CD4-positive, alpha-beta T cell treated with Interleukin-6 at 100 ng/mL for 8 hours (primary cell): ENCODE measurements around the gene HDHD2.
"Not testable (repeated sequence)": the region's sequence is repeated elsewhere in the genome, so short reads cannot be mapped to it uniquely, and the experiment has no call there.

ENCODE experiments used
- DNase-seq: peaks from one replicate; pipeline ENCODE4 v3.0.0-alpha.2; 2020; ENCODE audit warnings: mixed read lengths, low spot score

Gene HDHD2, protein sequence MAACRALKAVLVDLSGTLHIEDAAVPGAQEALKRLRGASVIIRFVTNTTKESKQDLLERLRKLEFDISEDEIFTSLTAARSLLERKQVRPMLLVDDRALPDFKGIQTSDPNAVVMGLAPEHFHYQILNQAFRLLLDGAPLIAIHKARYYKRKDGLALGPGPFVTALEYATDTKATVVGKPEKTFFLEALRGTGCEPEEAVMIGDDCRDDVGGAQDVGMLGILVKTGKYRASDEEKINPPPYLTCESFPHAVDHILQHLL

GRCh38 chr18:47150029-47150823, at the start of gene HDHD2:
Gene HDHD2, minus strand, starts transcription at chr18:47150500. Its CDS starts 14,061 bp downstream, at chr18:47136439.
- DNase-seq = peak; percentile 69

DNA sequence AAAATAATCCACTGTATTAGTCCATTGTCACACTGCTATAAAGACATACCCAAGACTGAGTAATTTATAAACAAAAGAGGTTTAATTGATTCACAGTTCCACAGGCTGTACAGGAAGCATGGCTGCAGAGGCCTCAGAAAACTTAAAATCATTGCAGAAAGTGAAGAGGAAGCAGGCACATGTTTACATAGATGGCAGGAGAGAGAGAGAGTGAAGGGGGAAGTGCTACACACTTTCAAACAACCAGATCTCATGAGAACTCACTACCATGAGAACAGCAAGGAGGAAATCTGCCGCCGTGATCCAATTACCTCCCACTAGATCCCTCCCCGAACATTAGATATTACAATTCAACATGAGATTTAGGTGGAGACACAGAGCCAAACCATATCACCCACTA, 45.7 kb upstream of the HDHD2 start:
- DNase-seq = not testable (repeated sequence)

DNA sequence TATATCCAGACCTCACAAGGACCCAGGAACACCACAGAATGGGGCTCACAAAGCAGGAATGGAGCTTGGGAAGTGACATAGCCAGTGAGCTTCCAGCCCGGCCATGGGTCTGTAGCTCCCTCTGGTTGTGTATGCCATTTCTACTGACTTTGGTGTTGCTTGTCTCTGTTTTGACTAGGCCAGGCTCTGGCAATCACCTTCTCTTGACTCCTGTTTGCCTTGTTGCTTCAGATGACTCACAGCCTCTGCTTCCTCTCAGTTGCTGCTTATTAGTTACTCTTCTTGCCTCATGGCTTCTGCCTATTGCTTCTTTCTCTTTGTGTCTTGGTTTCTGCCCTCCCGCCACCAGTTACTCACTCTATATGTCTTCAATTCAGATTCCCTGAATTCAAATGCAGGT, 41.7 kb upstream of the HDHD2 start:
- no peak for DNase-seq

DNA sequence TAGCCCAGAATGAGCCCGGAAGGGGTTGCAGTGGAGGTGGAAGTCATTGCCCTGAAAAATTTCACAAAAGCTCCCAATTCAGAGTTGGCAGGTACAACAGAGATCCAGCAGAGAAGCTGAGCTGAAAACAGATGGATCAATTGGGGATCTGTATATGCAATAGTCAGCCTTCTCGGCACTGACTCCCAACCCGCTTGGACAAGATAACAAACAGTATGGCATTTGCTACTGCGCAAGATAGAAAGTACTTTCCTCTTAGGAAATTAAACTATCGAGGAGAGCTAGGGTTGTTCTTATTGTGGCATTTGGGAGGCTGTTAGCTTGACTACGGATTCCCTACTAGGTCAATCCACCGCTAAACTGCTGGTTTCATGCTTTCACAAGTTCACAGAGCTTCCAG, 37.4 kb upstream of the HDHD2 start:
- no peak for DNase-seq

GRCh38 chr18:47184419-47185050, 34.2 kb upstream of the HDHD2 start:
- no peak for DNase-seq

- DNase-seq = not testable (repeated sequence)
Observed at GRCh38 chr18:47182156-47182555, 31.9 kb upstream of the HDHD2 start.

GRCh38 chr18:47180765-47181164, 30.5 kb upstream of the HDHD2 start:
- DNase-seq = no peak

DNA sequence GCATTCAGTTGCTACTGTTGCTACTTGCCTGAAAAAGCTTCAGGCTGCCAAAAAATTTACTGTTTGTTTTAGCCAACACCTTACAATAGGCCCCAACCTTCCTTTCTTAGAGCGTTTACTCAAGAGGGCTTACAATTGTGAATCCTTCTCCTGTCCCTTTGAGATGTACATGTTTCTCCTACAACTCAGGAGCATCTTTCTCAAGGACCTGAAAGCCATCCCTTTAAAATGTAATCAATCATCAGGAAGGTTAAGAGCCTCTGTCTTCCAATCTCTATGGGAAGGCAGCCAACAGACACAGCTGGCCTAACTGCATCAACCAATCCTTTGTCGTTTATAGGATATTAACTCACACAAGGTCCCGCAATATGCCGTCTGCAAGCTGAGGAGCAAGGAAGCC, 29.2 kb upstream of the HDHD2 start:
- no peak for DNase-seq

- peak; percentile 83 for DNase-seq
Observed at GRCh38 chr18:47175898-47176575, 25.7 kb upstream of the HDHD2 start, which contains the start of gene IER3IP1. Gene IER3IP1, minus strand, starts transcription at chr18:47176364. Its CDS starts 87 bp downstream, at chr18:47176277.

DNA sequence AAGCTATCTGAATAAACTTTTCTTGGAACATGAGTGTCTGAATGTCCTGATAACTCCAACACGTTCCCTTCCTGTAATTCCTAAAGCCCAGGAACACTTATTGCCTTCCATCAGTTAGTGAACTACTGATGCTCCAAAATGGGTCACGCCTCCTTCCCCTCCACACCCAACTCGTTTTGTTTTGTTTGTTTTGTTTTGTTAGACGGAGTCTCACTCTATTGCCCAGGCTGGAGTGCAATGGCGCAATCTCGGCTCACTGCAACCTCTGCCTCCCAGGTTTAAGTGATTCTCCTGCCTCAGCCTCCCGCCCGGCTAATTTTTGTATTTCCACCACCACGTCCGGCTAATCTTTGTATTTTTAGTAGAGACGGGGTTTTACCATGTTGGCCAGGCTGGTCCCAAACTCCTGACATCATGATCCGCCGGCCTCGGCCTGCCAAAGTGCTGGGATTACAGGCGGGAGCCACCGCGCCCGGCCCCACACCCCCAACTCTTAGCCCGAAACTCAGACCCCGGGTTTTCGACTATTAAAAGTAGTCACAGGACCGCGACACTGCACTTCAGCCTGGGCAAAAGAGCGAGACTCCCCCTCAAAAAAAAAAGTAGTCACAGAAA, 25.1 kb upstream of the HDHD2 start:
- DNase-seq = no peak

DNA sequence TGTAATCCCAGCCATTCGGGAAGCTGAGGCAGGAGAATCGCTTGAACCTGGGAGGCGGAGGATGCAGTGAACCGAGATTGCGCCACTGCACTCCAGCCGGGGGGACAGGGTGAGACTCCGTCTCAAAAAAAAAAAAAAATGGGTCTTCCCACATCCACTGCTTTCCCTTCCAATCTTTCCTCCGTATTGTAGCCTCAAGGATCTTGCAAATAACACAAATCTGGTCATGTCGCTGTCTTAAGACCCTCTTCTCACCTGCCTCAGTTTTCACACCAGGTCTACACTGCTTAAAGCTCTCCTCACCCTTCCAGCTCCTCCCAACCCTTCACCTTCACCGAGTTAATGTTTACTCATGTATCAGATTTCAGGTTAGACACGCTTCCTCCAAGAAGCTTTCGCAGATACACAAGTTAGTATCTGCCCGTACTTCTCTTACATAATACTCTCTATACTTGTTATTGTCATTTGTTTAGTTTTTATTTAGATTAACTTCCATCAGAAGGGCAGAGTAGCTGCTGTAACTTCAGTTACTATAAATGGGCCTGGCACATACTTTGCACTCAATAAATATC, 24.3 kb upstream of the HDHD2 start:
- no peak for DNase-seq

GRCh38 chr18:47172476-47172875, 22.2 kb upstream of the HDHD2 start:
- no peak for DNase-seq

GRCh38 chr18:47168913-47169312, 18.6 kb upstream of the HDHD2 start:
- no peak for DNase-seq

DNA sequence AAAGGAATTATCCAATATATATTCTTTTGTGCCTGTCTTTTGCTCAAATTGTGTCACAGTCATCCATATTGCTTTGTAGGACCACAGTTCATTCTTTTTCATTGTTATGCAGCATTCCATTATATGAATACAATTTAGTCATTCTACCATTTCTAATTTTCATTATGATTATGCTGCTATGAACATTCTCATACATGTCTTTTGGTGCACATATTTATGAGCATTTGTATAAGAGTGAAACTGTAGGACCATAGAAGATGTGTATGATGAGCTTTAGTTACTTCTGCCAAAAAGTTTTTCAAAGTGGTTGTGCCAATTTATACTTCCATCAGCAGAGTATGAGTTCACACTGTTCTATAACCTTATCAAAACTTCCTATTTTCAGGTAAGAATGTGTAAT, 18.2 kb upstream of the HDHD2 start:
- DNase-seq = no peak

DNA sequence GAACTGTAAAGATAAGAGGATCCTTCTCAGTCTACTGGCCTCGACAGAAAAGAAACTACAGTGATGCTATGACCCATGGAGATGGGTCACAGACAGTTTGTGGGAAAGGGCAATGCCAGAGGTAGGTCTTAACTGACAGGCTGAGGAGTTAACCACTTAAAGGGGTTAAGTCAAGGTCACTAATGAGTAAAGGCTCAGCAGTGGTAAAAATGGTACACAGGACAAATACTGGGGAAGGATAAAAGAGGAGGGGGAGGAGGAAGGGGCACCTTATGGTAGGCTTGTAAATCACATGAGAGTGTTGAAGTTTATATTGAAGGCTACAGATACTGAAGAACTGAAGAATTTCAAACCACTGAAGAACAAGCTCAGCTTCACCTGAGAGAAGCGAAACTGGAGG, 16.0 kb upstream of the HDHD2 start:
- DNase-seq = no peak

- DNase-seq = no peak
Observed at GRCh38 chr18:47163241-47163640, 12.9 kb upstream of the HDHD2 start.

GRCh38 chr18:47160256-47160655, 10.0 kb upstream of the HDHD2 start:
- DNase-seq = no peak

DNA sequence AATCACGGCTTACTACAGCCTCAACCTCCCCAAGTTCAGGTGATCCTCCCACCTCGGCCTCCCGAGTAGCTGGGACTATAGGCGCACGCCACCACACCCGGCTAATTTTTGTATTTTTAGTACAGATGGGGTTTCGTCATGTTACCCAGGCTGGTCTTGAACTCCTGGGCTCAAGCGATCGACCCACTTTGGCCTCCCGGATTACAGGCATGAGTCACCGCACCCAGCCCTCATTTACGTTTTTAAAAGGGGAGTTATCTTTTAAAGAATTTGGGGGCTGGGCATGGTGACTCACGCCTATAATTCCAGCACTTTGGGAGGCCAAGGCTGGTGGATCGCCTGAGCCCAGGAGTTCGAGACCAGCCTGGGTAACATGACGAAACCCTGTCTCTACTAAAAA, 8.1 kb upstream of the HDHD2 start:
- DNase-seq = not testable (repeated sequence)

DNA sequence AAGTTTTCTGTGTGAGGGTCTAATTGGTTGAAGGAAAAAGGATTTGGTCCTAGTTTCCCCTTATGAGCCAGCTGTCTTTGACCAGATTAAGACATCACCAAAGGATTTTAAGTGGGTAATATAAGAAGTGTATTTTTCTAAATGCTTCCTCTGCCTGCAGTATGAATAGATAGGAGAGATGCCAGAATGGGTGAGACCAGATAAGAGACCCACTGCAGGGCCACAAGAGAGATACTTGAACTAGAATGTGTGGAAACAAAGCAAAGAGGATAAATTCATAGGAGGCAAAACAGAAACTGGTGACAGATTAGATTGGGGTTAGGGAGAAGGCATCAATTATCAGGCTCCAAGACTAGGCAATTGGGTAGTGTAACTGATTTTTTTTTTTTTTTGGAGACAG, 1.1 kb upstream of the HDHD2 start:
- DNase-seq = no peak

DNA sequence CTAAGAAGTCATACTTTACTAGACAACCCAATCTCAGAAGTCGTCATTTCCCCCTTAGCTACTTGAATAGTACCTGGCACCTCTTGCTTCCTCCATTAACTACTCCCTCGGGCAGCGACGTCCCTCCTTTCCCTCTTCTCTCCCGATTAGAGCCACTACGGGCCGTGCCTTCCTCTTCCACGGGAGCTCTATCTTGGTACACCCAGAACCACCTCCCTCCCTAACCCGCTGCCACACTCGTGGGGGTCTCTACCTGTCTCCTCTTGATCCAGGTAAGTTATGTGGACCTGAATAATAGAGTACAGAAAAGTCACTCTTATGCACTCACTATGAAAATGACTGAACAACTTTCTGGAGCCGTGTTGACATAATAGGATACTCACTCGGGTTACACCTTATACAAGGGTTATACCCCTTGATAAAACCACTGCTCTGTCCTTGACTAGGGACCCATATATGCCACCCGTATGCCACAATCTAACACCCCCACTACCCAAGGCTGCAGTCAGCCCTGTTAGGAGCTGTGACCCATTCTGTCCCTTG, 595 bp upstream of the HDHD2 start:
- no peak for DNase-seq

- no peak for DNase-seq
Observed at GRCh38 chr18:47149457-47150028, 757 bp downstream of the HDHD2 start.
